ENCODE data around the gene ARID1B. TPM values are rescaled to one million over a fixed set of nuclear protein-coding genes. Genes with fewer than 3 reads are reported as not detected.

ARID1B gene
- total RNA-seq, 1 experiment from 2014 or later, result 60.3 TPM

- ATAC-seq (peak; percentile 86), DNase-seq (ENCODE audit: low spot score) (peak; percentile 76)
- H3K4me3 Mint-ChIP-seq, result no peak overlapping the region
- peaks cover 64% of the 10 kb centered on the region for H3K4me1 Mint-ChIP-seq
- TF ChIP-seq NFYB (CRISPR knock-in tag; conservative IDR thresholded peaks at IDR 0.05; ENCODE audit: low read depth) (no peak), E2F1 (CRISPR knock-in tag; IDR thresholded peaks at IDR 0.05) (no peak), FOXK1 (CRISPR knock-in tag; IDR thresholded peaks at IDR 0.05) (no peak), JUN (CRISPR knock-in tag; IDR thresholded peaks at IDR 0.05) (no peak), CTCF (IDR thresholded peaks at IDR 0.05) (peak; percentile 44; the same call in 1 of the 2 replicates), FOXJ3 (CRISPR knock-in tag; IDR thresholded peaks at IDR 0.05; ENCODE audit: borderline replicate concordance) (no peak)
- H3K27me3 Mint-ChIP-seq (ENCODE audit: low read depth), result no peaks in the 10 kb centered on the region
- POLR2A ChIA-PET, result interaction anchor here (0.5 kb wide), 1 partner anchor 173 kb away, joined by 4 read pairs; no protein-coding TSS in a partner anchor
- CTCF ChIA-PET, result interaction anchor here (0.7 to 1.6 kb wide), 10 partner anchors 10 to 104 kb away, joined by 3 to 6 read pairs (median 4); no protein-coding TSS in a partner anchor
- H3K9me3 Mint-ChIP-seq, result no peaks in the 10 kb centered on the region
- no peaks in the 10 kb centered on the region for H3K36me3 Mint-ChIP-seq
- no peak overlapping the region for H3K27ac Mint-ChIP-seq
These were observed 99.1 kb downstream of the ARID1B start for GRCh38 chr6:156876302-156876701.

GRCh38 chr6:156877126-156877863 is 100.1 kb downstream of the ARID1B start:
- ATAC-seq, result no peak
- ChIA-PET POLR2A (no interaction called here), CTCF (interaction anchor here (1.3 kb wide), 1 partner anchor 21 kb away, joined by 4 read pairs; no protein-coding TSS in a partner anchor)
- Mint-ChIP-seq H3K4me3 (no peak overlapping the region), H3K27me3 (ENCODE audit: low read depth) (no peaks in the 10 kb centered on the region), H3K4me1 (peaks cover 65% of the 10 kb centered on the region), H3K36me3 (no peaks in the 10 kb centered on the region), H3K27ac (peak overlapping the region; percentile 79; the same call in 1 of the 2 replicates), H3K9me3 (no peaks in the 10 kb centered on the region)
- TF ChIP-seq CDX4 (CRISPR knock-in tag; IDR thresholded peaks at IDR 0.05; ENCODE audit: borderline replicate concordance), result no peak
- no peak for TF ChIP-seq SP1 (CRISPR knock-in tag; conservative IDR thresholded peaks at IDR 0.05)
- no peak for TF ChIP-seq ZNF425 (CRISPR knock-in tag; conservative IDR thresholded peaks at IDR 0.05)
- TF ChIP-seq TEAD4 (CRISPR knock-in tag; IDR thresholded peaks at IDR 0.05), result no peak
- TF ChIP-seq ARID4B (CRISPR knock-in tag; IDR thresholded peaks at IDR 0.05; ENCODE audit: borderline replicate concordance), result no peak
- TF ChIP-seq ZNF138 (CRISPR knock-in tag; conservative IDR thresholded peaks at IDR 0.05), result no peak
- no peak for TF ChIP-seq STAT6 (CRISPR knock-in tag; conservative IDR thresholded peaks at IDR 0.05; ENCODE audit: low read depth)
- no peak for TF ChIP-seq PREB (CRISPR knock-in tag; IDR thresholded peaks at IDR 0.05; ENCODE audit: borderline replicate concordance)
- TF ChIP-seq CREM (CRISPR knock-in tag; IDR thresholded peaks at IDR 0.05), result no peak
- no peak for DNase-seq (ENCODE audit: low spot score)
